PC-3 (cell line): ENCODE data around the gene PROSER2.

ENCODE experiments used
- EZH2 ChIP-seq: fragments of 300-600 bp; sonication (generic); IDR thresholded peaks from one replicate; pipeline ENCODE4 v1.6.1; 2017; ENCODE audit warnings: antibody characterized with exemption, mild to moderate bottlenecking, low read length; ENCODE audit not compliant: unreplicated experiment
- TF ChIP-seq, protein P1 (sequence below): fragments of 300-600 bp; sonication (generic); conservative IDR thresholded peaks from 2 replicates; pipeline ENCODE4 v1.5.1; 2017; ENCODE audit warnings: antibody characterized with exemption, low read depth, mild to moderate bottlenecking, low read length

GRCh38 chr10:11794566-11794965 is 28.6 kb upstream of the PROSER2 start:
- no peak for TF ChIP-seq EZH2
- TF ChIP-seq, protein P1, sequence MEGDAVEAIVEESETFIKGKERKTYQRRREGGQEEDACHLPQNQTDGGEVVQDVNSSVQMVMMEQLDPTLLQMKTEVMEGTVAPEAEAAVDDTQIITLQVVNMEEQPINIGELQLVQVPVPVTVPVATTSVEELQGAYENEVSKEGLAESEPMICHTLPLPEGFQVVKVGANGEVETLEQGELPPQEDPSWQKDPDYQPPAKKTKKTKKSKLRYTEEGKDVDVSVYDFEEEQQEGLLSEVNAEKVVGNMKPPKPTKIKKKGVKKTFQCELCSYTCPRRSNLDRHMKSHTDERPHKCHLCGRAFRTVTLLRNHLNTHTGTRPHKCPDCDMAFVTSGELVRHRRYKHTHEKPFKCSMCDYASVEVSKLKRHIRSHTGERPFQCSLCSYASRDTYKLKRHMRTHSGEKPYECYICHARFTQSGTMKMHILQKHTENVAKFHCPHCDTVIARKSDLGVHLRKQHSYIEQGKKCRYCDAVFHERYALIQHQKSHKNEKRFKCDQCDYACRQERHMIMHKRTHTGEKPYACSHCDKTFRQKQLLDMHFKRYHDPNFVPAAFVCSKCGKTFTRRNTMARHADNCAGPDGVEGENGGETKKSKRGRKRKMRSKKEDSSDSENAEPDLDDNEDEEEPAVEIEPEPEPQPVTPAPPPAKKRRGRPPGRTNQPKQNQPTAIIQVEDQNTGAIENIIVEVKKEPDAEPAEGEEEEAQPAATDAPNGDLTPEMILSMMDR, result no peak
